Measurements from ENCODE around the gene FTCDNL1. TPM values are rescaled to one million over a fixed set of nuclear protein-coding genes. Genes with fewer than 3 reads are reported as not detected.

The FTCDNL1 gene
- total and polyA plus RNA-seq, 2 of the 13 experiments (the other 11 are each of a cell fraction or from before 2014, with no cell fraction given), result 0.98 to 1.4 TPM

DNA sequence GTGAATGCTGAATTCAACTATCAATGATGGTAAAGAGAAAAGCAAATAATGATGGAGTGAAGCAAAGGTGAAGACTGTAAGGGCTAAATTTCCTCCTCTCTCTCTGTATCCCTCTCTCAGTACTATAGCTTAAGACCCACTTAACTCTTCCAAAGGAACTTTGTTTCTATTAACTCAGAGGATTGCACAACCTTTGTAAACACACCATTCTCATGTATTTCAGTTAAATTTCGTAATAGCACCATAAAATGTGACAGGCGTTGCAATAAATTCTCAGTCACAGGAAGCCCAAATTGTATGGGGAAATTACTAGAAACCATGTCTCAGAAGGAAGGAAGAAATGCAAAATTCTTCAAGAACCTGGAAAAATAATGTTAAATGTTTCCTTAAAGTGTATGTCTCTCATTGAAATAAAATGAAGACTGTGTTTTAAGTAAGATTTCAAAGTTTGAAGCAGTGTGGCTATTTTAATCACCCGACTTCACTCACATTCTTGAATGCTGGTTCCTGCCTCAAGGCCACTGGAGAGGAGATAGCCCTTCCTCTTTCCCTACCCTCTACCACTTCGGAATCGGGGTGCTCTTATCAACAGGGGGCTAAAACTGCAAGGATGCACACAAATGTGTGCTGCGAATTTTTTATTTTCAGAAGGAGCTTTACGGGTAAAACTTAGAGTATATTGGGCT, 112.1 kb downstream of the FTCDNL1 start (continued):
- TF ChIP-seq STAT6 (CRISPR knock-in tag; IDR thresholded peaks at IDR 0.05; ENCODE audit: borderline replicate concordance) (no peak), HNF1B (CRISPR knock-in tag; IDR thresholded peaks at IDR 0.05) (no peak), KDM4B (CRISPR knock-in tag; IDR thresholded peaks at IDR 0.05) (no peak), SP140L (CRISPR knock-in tag; IDR thresholded peaks at IDR 0.05; ENCODE audit: borderline replicate concordance) (no peak), NFIB (CRISPR knock-in tag; IDR thresholded peaks at IDR 0.05; ENCODE audit: borderline replicate concordance) (no peak), ZNF780A (CRISPR knock-in tag; IDR thresholded peaks at IDR 0.05) (no peak), ZNF280B (CRISPR knock-in tag; IDR thresholded peaks at IDR 0.05; ENCODE audit: borderline replicate concordance) (no peak), HNRNPUL1 (IDR thresholded peaks at IDR 0.05; ENCODE audit: low read depth, low read length) (no peak), ZNF414 (CRISPR knock-in tag; IDR thresholded peaks at IDR 0.05) (no peak), RARG (CRISPR knock-in tag; IDR thresholded peaks at IDR 0.05; ENCODE audit: low read depth) (no peak)
- TF ChIP-seq, protein P1, sequence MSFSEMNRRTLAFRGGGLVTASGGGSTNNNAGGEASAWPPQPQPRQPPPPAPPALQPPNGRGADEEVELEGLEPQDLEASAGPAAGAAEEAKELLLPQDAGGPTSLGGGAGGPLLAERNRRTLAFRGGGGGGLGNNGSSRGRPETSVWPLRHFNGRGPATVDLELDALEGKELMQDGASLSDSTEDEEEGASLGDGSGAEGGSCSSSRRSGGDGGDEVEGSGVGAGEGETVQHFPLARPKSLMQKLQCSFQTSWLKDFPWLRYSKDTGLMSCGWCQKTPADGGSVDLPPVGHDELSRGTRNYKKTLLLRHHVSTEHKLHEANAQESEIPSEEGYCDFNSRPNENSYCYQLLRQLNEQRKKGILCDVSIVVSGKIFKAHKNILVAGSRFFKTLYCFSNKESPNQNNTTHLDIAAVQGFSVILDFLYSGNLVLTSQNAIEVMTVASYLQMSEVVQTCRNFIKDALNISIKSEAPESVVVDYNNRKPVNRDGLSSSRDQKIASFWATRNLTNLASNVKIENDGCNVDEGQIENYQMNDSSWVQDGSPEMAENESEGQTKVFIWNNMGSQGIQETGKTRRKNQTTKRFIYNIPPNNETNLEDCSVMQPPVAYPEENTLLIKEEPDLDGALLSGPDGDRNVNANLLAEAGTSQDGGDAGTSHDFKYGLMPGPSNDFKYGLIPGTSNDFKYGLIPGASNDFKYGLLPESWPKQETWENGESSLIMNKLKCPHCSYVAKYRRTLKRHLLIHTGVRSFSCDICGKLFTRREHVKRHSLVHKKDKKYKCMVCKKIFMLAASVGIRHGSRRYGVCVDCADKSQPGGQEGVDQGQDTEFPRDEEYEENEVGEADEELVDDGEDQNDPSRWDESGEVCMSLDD (CRISPR knock-in tag; IDR thresholded peaks at IDR 0.05; ENCODE audit: borderline replicate concordance), result no peak
- TF ChIP-seq, protein P2, sequence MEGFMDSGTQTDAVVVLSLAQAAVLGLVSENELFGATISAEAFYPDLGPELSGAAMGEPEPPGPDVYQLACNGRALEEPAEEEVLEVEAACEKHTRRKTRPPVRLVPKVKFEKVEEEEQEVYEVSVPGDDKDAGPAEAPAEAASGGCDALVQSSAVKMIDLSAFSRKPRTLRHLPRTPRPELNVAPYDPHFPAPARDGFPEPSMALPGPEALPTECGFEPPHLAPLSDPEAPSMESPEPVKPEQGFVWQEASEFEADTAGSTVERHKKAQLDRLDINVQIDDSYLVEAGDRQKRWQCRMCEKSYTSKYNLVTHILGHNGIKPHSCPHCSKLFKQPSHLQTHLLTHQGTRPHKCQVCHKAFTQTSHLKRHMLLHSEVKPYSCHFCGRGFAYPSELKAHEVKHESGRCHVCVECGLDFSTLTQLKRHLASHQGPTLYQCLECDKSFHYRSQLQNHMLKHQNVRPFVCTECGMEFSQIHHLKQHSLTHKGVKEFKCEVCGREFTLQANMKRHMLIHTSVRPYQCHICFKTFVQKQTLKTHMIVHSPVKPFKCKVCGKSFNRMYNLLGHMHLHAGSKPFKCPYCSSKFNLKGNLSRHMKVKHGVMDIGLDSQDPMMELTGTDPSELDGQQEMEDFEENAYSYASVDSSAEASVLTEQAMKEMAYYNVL (CRISPR knock-in tag; IDR thresholded peaks at IDR 0.05; ENCODE audit: borderline replicate concordance), result peak; percentile 66; the same call in 1 of the 2 replicates
- TF ChIP-seq, protein P3, sequence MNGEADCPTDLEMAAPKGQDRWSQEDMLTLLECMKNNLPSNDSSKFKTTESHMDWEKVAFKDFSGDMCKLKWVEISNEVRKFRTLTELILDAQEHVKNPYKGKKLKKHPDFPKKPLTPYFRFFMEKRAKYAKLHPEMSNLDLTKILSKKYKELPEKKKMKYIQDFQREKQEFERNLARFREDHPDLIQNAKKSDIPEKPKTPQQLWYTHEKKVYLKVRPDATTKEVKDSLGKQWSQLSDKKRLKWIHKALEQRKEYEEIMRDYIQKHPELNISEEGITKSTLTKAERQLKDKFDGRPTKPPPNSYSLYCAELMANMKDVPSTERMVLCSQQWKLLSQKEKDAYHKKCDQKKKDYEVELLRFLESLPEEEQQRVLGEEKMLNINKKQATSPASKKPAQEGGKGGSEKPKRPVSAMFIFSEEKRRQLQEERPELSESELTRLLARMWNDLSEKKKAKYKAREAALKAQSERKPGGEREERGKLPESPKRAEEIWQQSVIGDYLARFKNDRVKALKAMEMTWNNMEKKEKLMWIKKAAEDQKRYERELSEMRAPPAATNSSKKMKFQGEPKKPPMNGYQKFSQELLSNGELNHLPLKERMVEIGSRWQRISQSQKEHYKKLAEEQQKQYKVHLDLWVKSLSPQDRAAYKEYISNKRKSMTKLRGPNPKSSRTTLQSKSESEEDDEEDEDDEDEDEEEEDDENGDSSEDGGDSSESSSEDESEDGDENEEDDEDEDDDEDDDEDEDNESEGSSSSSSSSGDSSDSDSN (CRISPR knock-in tag; IDR thresholded peaks at IDR 0.05), result no peak
